C4-2B (cell line): ENCODE results near the gene ETV6.

Source experiments
- CTCF ChIP-seq: fragments of 450-650 bp; conservative IDR thresholded peaks from 2 replicates; pipeline ENCODE4 v1.5.1; 2017; ENCODE audit warnings: mild to moderate bottlenecking
- ZFX ChIP-seq: fragments of 450-650 bp; IDR thresholded peaks from 2 replicates; pipeline ENCODE4 v1.6.1; 2017

- no peak for TF ChIP-seq CTCF
- TF ChIP-seq ZFX = no peak
These were observed 94.2 kb downstream of the ETV6 start for GRCh38 chr12:11743423-11744409.
